H9 (cell line): ENCODE results near the gene TMEM63B. TPM values are rescaled to one million over a fixed set of nuclear protein-coding genes. Genes with fewer than 3 reads are reported as not detected.

Experiments used
- DNase-seq: peaks from one replicate; pipeline ENCODE4 v3.0.0-alpha.2; 2017
- H2AFZ ChIP-seq: one replicate; pipeline ENCODE4 v1.6.1; 2013; ENCODE audit warnings: mild to moderate bottlenecking, low read length, control low read depth, moderate library complexity
- H2AK5ac ChIP-seq: 2 replicates; pipeline ENCODE4 v1.6.1; 2013; ENCODE audit warnings: low read length, control low read depth, mixed read lengths; ENCODE audit not compliant: insufficient read length
- H2BK120ac ChIP-seq: one replicate; pipeline ENCODE4 v1.6.1; 2013; ENCODE audit warnings: low read depth, mild to moderate bottlenecking, low read length, control low read depth, inconsistent platforms; ENCODE audit not compliant: poor library complexity, severe bottlenecking
- H2BK12ac ChIP-seq: 2 replicates; pipeline ENCODE4 v1.6.1; 2013; ENCODE audit warnings: low read length, control low read depth, mixed read lengths, low read depth; ENCODE audit not compliant: insufficient read length
- H2BK15ac ChIP-seq: 2 replicates; pipeline ENCODE4 v1.6.1; 2013; ENCODE audit warnings: low read depth, low read length, control low read depth
- H2BK20ac ChIP-seq: one replicate; pipeline ENCODE4 v1.6.1; 2013; ENCODE audit warnings: low read depth, mild to moderate bottlenecking, low read length, control low read depth, inconsistent platforms; ENCODE audit not compliant: poor library complexity, severe bottlenecking
- H2BK5ac ChIP-seq: 2 replicates; pipeline ENCODE4 v1.6.1; 2013; ENCODE audit warnings: low read length, control low read depth, mixed read lengths; ENCODE audit not compliant: insufficient read length
- H3K14ac ChIP-seq: 2 replicates; pipeline ENCODE4 v1.6.1; 2013; ENCODE audit warnings: low read length, control low read depth; ENCODE audit not compliant: insufficient read depth
- H3K18ac ChIP-seq: 2 replicates; pipeline ENCODE4 v1.6.1; 2013; ENCODE audit warnings: low read depth, mild to moderate bottlenecking, mixed read lengths, low read length, control low read depth; ENCODE audit not compliant: insufficient read length
- H3K23ac ChIP-seq: 2 replicates; pipeline ENCODE4 v1.6.1; 2013; ENCODE audit warnings: low read length, control low read depth, mixed read lengths, low read depth; ENCODE audit not compliant: insufficient read length
- H3K23me2 ChIP-seq: 2 replicates; pipeline ENCODE4 v1.6.1; 2013; ENCODE audit warnings: low read depth, mild to moderate bottlenecking, mixed read lengths, low read length, control low read depth; ENCODE audit not compliant: insufficient read length, poor library complexity, severe bottlenecking
- H3K27ac ChIP-seq: 2 replicates; pipeline ENCODE4 v1.5.1; 2013; ENCODE audit warnings: low read length, control low read depth, mixed read lengths, low read depth; ENCODE audit not compliant: insufficient read length
- H3K27me3 ChIP-seq: 2 replicates; pipeline ENCODE4 v1.6.1; 2013; ENCODE audit warnings: low read length, control low read depth, inconsistent platforms; ENCODE audit not compliant: insufficient read depth
- H3K4ac ChIP-seq: 2 replicates; pipeline ENCODE4 v1.6.1; 2013; ENCODE audit warnings: low read depth, mild to moderate bottlenecking, control low read depth, inconsistent platforms, low read length, moderate library complexity
- H3K4me1 ChIP-seq: 2 replicates; pipeline ENCODE4 v1.6.1; 2013; ENCODE audit warnings: low read length, control low read depth, inconsistent platforms; ENCODE audit not compliant: insufficient read depth
- H3K4me2 ChIP-seq: 2 replicates; pipeline ENCODE4 v1.6.1; 2013; ENCODE audit warnings: low read length, control low read depth, mixed read lengths; ENCODE audit not compliant: insufficient read length, insufficient read depth
- H3K56ac ChIP-seq: 2 replicates; pipeline ENCODE4 v1.6.1; 2013; ENCODE audit warnings: low read depth, mild to moderate bottlenecking, mixed read lengths, low read length, control low read depth; ENCODE audit not compliant: insufficient read length
- H3K79me1 ChIP-seq: 2 replicates; pipeline ENCODE4 v1.6.1; 2013; ENCODE audit warnings: low read depth, mild to moderate bottlenecking, moderate library complexity, low read length, control low read depth, inconsistent platforms; ENCODE audit not compliant: insufficient read depth, poor library complexity, severe bottlenecking
- H3K79me2 ChIP-seq: 2 replicates; pipeline ENCODE4 v1.6.1; 2013; ENCODE audit warnings: low read length, control low read depth, inconsistent platforms; ENCODE audit not compliant: insufficient read depth
- H3K9ac ChIP-seq: 2 replicates; pipeline ENCODE4 v1.6.1; 2013; ENCODE audit warnings: low read length, control low read depth, mixed read lengths; ENCODE audit not compliant: insufficient read length; ENCODE audit errors: extremely low read depth
- H3K9me3 ChIP-seq: one replicate; pipeline ENCODE4 v1.6.1; 2013; ENCODE audit warnings: low read depth, low read length, inconsistent platforms; ENCODE audit not compliant: control insufficient read depth
- H3T11ph ChIP-seq: one replicate; pipeline ENCODE4 v1.6.1; 2013; ENCODE audit warnings: mild to moderate bottlenecking, low read length, control low read depth, inconsistent platforms
- H4K20me1 ChIP-seq: one replicate; pipeline ENCODE4 v1.6.1; 2013; ENCODE audit not compliant: control insufficient read depth, insufficient read length, insufficient read depth
- H4K5ac ChIP-seq: 2 replicates; pipeline ENCODE4 v1.6.1; 2013; ENCODE audit warnings: low read depth, mild to moderate bottlenecking, mixed read lengths, low read length, control low read depth; ENCODE audit not compliant: insufficient read length
- H4K8ac ChIP-seq: replicated peaks from 2 replicates; pipeline ENCODE4 v1.6.1; 2013; ENCODE audit warnings: low read length, control low read depth, mixed read lengths, low read depth; ENCODE audit not compliant: insufficient read length
- H4K91ac ChIP-seq: 2 replicates; pipeline ENCODE4 v1.6.1; 2013; ENCODE audit warnings: low read depth, mild to moderate bottlenecking, moderate library complexity, mixed read lengths, low read length, control low read depth; ENCODE audit not compliant: insufficient read length
- H3K27ac Mint-ChIP-seq, 3 experiments: 2 replicates in 2 of 3; 3 replicates in 1 of 3; pipeline ENCODE4 v1.8.0; 2020 to 2021; ENCODE audit warnings: mixed read lengths in 3 of 3, mild to moderate bottlenecking in 1 of 3, moderate library complexity in 1 of 3
- H3K27me3 Mint-ChIP-seq: 2 replicates; pipeline ENCODE4 v1.8.0; 2021; ENCODE audit warnings: low read depth, mild to moderate bottlenecking, moderate library complexity, mixed read lengths
- H3K36me3 Mint-ChIP-seq, 3 experiments: 2 replicates in 2 of 3; 3 replicates in 1 of 3; pipeline ENCODE4 v1.8.0; 2020 to 2021; ENCODE audit warnings: low read depth in 3 of 3, mixed read lengths in 3 of 3; ENCODE audit not compliant: insufficient read depth in 1 of 3
- H3K4me1 Mint-ChIP-seq, 2 experiments: 2 replicates each; pipeline ENCODE4 v1.8.0; 2020; ENCODE audit warnings: mixed read lengths in 2 of 2
- H3K4me3 Mint-ChIP-seq, 2 experiments: 2 replicates in 1 of 2; 3 replicates in 1 of 2; pipeline ENCODE4 v1.8.0; 2020 to 2021; ENCODE audit warnings: mild to moderate bottlenecking in 2 of 2, mixed read lengths in 2 of 2, moderate library complexity in 1 of 2
- H3K9me3 Mint-ChIP-seq, 2 experiments: 2 replicates in 1 of 2; 3 replicates in 1 of 2; pipeline ENCODE4 v1.8.0; 2020; ENCODE audit warnings: mild to moderate bottlenecking in 2 of 2, mixed read lengths in 2 of 2, moderate library complexity in 1 of 2
- WGBS: extraction: QIAGEN DNeasy Blood & Tissue Kit; methylation state at CpG from one replicate; pipeline ENCODE4 v1.1.7; 2013; ENCODE audit warnings: missing lambda C conversion rate, low lambda C conversion rate, mixed read lengths; ENCODE audit not compliant: insufficient read length; ENCODE audit errors: extremely low coverage; 5-methylcytosine and 5-hydroxymethylcytosine counted together
- total RNA-seq: library from RNA; stranded (reverse); gene quantifications from 2 replicates; pipeline ENCODE4 v1.2.1, GENCODE V29; 2021
- TF ChIP-seq, protein P1 (sequence below): fragments of 200-600 bp; sonication (generic); conservative IDR thresholded peaks from 3 replicates; pipeline ENCODE4 v1.8.0; 2021; ENCODE audit warnings: antibody characterized with exemption, mild to moderate bottlenecking

Gene TMEM63B
- total RNA-seq, 1 experiment from 2014 or later = 56.3 TPM

DNA sequence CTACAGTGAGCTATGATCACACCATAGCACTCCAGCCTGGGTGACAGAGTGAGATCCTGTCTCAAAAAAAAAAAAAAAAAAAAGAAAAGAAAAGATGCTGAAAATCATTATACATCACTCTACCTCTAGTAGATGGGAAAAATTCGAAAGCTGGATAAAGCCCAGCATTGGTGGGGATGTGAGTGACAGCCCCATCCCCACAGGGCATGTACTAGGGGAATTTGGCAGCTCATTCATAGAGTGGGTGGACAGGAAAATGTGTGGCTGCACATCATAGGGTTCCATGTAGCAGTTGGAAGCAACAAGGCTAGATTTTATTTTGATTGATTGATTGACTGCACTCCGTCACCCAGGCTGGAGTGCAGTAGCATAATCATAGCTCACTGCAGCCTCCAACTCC lies 42.1 kb upstream of the TMEM63B start:
- H3K27ac Mint-ChIP-seq = no peak overlapping the region
- H2BK12ac ChIP-seq = no peak overlapping the region
- no peaks in the 10 kb centered on the region for H3K27me3 ChIP-seq
- no peak overlapping the region for H4K5ac ChIP-seq
- H3K4me3 Mint-ChIP-seq = no peak overlapping the region
- peaks cover 6% of the 10 kb centered on the region; the same call in 1 of the 2 replicates for H3K4me1 ChIP-seq
- no peak overlapping the region for H2BK15ac ChIP-seq
- H3K9me3 Mint-ChIP-seq = no peaks in the 10 kb centered on the region
- H3K27me3 Mint-ChIP-seq = no peaks in the 10 kb centered on the region
- no peak overlapping the region for H4K8ac ChIP-seq
- H3K79me2 ChIP-seq = no peaks in the 10 kb centered on the region
- no peak overlapping the region for H2AK5ac ChIP-seq
- no peaks in the 10 kb centered on the region for H3K9me3 ChIP-seq
- WGBS = no CpG with 5 or more reads among the region's 2 CpGs
- TF ChIP-seq, protein P1, sequence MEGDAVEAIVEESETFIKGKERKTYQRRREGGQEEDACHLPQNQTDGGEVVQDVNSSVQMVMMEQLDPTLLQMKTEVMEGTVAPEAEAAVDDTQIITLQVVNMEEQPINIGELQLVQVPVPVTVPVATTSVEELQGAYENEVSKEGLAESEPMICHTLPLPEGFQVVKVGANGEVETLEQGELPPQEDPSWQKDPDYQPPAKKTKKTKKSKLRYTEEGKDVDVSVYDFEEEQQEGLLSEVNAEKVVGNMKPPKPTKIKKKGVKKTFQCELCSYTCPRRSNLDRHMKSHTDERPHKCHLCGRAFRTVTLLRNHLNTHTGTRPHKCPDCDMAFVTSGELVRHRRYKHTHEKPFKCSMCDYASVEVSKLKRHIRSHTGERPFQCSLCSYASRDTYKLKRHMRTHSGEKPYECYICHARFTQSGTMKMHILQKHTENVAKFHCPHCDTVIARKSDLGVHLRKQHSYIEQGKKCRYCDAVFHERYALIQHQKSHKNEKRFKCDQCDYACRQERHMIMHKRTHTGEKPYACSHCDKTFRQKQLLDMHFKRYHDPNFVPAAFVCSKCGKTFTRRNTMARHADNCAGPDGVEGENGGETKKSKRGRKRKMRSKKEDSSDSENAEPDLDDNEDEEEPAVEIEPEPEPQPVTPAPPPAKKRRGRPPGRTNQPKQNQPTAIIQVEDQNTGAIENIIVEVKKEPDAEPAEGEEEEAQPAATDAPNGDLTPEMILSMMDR = no peak
- no peak overlapping the region for H3K27ac ChIP-seq
- H2AFZ ChIP-seq = no peak overlapping the region
- H2BK20ac ChIP-seq = no peak overlapping the region
- H3K23ac ChIP-seq = no peak overlapping the region
- no peak overlapping the region for H3K9ac ChIP-seq
- H2BK120ac ChIP-seq = no peak overlapping the region
- H3K79me1 ChIP-seq = no peaks in the 10 kb centered on the region
- no peak overlapping the region for H2BK5ac ChIP-seq
- H3K4me2 ChIP-seq = no peak overlapping the region
- H4K91ac ChIP-seq = no peak overlapping the region
- DNase-seq = no peak
- peaks cover 0 to 6% (median 0%) of the 10 kb centered on the region in 3 experiments; a peak in 1 of 7 replicates for H3K36me3 Mint-ChIP-seq
- H3K14ac ChIP-seq = no peak overlapping the region
- H3K4me1 Mint-ChIP-seq = peaks cover 6 to 9% of the 10 kb centered on the region in 2 experiments
- H3K23me2 ChIP-seq = no peaks in the 10 kb centered on the region
- no peak overlapping the region for H3K4ac ChIP-seq
- H3K18ac ChIP-seq = no peak overlapping the region
- no peak overlapping the region for H3T11ph ChIP-seq
- no peaks in the 10 kb centered on the region for H4K20me1 ChIP-seq
- no peak overlapping the region for H3K56ac ChIP-seq
